ENCODE measurements around the gene TECPR1. TPM values are rescaled to one million over a fixed set of nuclear protein-coding genes. Genes with fewer than 3 reads are reported as not detected.
A peak's percentile ranks its signal among the peaks of the same experiment; 100 is the strongest.

TECPR1 gene
- total RNA-seq, 1 experiment from 2014 or later, result 12.9 TPM

GRCh38 chr7:98170966-98171365 lies 81.1 kb downstream of the TECPR1 start:
- no TSS peak for BruUV-seq (replicated peaks)
- no peak overlapping the region for H3K27ac Mint-ChIP-seq (ENCODE audit: unreplicated experiment)
- CTCF ChIA-PET, result no interaction called here

GRCh38 chr7:98168904-98169621 lies 83.0 kb downstream of the TECPR1 start:
- no peaks in the 10 kb centered on the region for H3K36me3 Mint-ChIP-seq (ENCODE audit: insufficient read depth, unreplicated experiment)
- no peaks in the 10 kb centered on the region for H3K27me3 Mint-ChIP-seq (ENCODE audit: unreplicated experiment)
- DNase-seq, result no peak
- CTCF ChIA-PET, result interaction anchor here (0.7 to 2.0 kb wide), 5 partner anchors 34 to 204 kb away, joined by 3 to 32 read pairs (median 4); no protein-coding TSS in a partner anchor
- intact Hi-C loops (cut with micrococcal nuclease; ENCODE audit: unreplicated experiment), result loop anchor here (1.0 to 2.0 kb wide), 2 partner anchors 58 to 148 kb away; no protein-coding TSS in a partner anchor
- BruUV-seq (replicated peaks), result no TSS peak
- H3K27ac Mint-ChIP-seq (ENCODE audit: unreplicated experiment), result no peak overlapping the region
- H3K4me3 Mint-ChIP-seq (ENCODE audit: low read depth, unreplicated experiment), result no peak overlapping the region
- TF ChIP-seq, protein P1, sequence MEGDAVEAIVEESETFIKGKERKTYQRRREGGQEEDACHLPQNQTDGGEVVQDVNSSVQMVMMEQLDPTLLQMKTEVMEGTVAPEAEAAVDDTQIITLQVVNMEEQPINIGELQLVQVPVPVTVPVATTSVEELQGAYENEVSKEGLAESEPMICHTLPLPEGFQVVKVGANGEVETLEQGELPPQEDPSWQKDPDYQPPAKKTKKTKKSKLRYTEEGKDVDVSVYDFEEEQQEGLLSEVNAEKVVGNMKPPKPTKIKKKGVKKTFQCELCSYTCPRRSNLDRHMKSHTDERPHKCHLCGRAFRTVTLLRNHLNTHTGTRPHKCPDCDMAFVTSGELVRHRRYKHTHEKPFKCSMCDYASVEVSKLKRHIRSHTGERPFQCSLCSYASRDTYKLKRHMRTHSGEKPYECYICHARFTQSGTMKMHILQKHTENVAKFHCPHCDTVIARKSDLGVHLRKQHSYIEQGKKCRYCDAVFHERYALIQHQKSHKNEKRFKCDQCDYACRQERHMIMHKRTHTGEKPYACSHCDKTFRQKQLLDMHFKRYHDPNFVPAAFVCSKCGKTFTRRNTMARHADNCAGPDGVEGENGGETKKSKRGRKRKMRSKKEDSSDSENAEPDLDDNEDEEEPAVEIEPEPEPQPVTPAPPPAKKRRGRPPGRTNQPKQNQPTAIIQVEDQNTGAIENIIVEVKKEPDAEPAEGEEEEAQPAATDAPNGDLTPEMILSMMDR (IDR thresholded peaks at IDR 0.05; ENCODE audit: unreplicated experiment), result no peak
- no peaks in the 10 kb centered on the region for H3K9me3 Mint-ChIP-seq (ENCODE audit: low read depth, unreplicated experiment)
- no peaks in the 10 kb centered on the region for H3K4me1 Mint-ChIP-seq (ENCODE audit: low read depth, unreplicated experiment)

More at GRCh38 chr7:98170966-98171365, 81.1 kb downstream of the TECPR1 start:
- H3K27me3 Mint-ChIP-seq (ENCODE audit: unreplicated experiment), result no peaks in the 10 kb centered on the region
- H3K36me3 Mint-ChIP-seq (ENCODE audit: insufficient read depth, unreplicated experiment), result no peaks in the 10 kb centered on the region
- no peaks in the 10 kb centered on the region for H3K9me3 Mint-ChIP-seq (ENCODE audit: low read depth, unreplicated experiment)
- H3K4me1 Mint-ChIP-seq (ENCODE audit: low read depth, unreplicated experiment), result no peaks in the 10 kb centered on the region
- TF ChIP-seq, protein P1 (IDR thresholded peaks at IDR 0.05; ENCODE audit: unreplicated experiment), result no peak
- intact Hi-C loops (cut with micrococcal nuclease; ENCODE audit: unreplicated experiment), result no loop called here
- no peak overlapping the region for H3K4me3 Mint-ChIP-seq (ENCODE audit: low read depth, unreplicated experiment)
- DNase-seq, result no peak

GRCh38 chr7:98168181-98168903 lies 83.7 kb downstream of the TECPR1 start:
- intact Hi-C loops (cut with micrococcal nuclease; ENCODE audit: unreplicated experiment), result loop anchor here (1.0 to 2.0 kb wide), 2 partner anchors 58 to 147 kb away; no protein-coding TSS in a partner anchor
- Mint-ChIP-seq H3K9me3 (ENCODE audit: low read depth, unreplicated experiment) (no peaks in the 10 kb centered on the region), H3K27ac (ENCODE audit: unreplicated experiment) (peak overlapping the region; percentile 2), H3K36me3 (ENCODE audit: insufficient read depth, unreplicated experiment) (no peaks in the 10 kb centered on the region), H3K27me3 (ENCODE audit: unreplicated experiment) (no peaks in the 10 kb centered on the region), H3K4me3 (ENCODE audit: low read depth, unreplicated experiment) (no peak overlapping the region), H3K4me1 (ENCODE audit: low read depth, unreplicated experiment) (no peaks in the 10 kb centered on the region)
- TF ChIP-seq, protein P1 (IDR thresholded peaks at IDR 0.05; ENCODE audit: unreplicated experiment), result peak; percentile 68
- DNase-seq, result peak; percentile 66
- BruUV-seq (replicated peaks), result no TSS peak
- CTCF ChIA-PET, result interaction anchor here (1.0 to 2.0 kb wide), 4 partner anchors 33 to 146 kb away, joined by 3 to 32 read pairs (median 4); no protein-coding TSS in a partner anchor

GRCh38 chr7:98167653-98168052 lies 84.4 kb downstream of the TECPR1 start:
- no peaks in the 10 kb centered on the region for H3K27me3 Mint-ChIP-seq (ENCODE audit: unreplicated experiment)
- no TSS peak for BruUV-seq (replicated peaks)
- TF ChIP-seq, protein P1 (IDR thresholded peaks at IDR 0.05; ENCODE audit: unreplicated experiment), result no peak
- intact Hi-C loops (cut with micrococcal nuclease; ENCODE audit: unreplicated experiment), result loop anchor here (1.0 to 2.0 kb wide), 2 partner anchors 57 to 146 kb away; no protein-coding TSS in a partner anchor
- DNase-seq, result no peak
- no peaks in the 10 kb centered on the region for H3K36me3 Mint-ChIP-seq (ENCODE audit: insufficient read depth, unreplicated experiment)
- H3K9me3 Mint-ChIP-seq (ENCODE audit: low read depth, unreplicated experiment), result no peaks in the 10 kb centered on the region
- no peaks in the 10 kb centered on the region for H3K4me1 Mint-ChIP-seq (ENCODE audit: low read depth, unreplicated experiment)
- CTCF ChIA-PET, result interaction anchor here (2.0 kb wide), 1 partner anchor 146 kb away, joined by 32 read pairs; no protein-coding TSS in a partner anchor
- H3K27ac Mint-ChIP-seq (ENCODE audit: unreplicated experiment), result peak overlapping the region; percentile 2
- H3K4me3 Mint-ChIP-seq (ENCODE audit: low read depth, unreplicated experiment), result no peak overlapping the region

All from Calu3 (cell line).